SK-N-SH treated with all-trans-retinoic acid at 6 μM for 48 hours (cell line): ENCODE data around the gene ARRDC1.

ENCODE experiments used
- ATAC-seq: fragments of 200-7000 bp; cut with Tn5 transposase; 3 replicates; pipeline ENCODE4 v1.9.1; 2020; ENCODE audit warnings: mild to moderate bottlenecking, moderate library complexity
- BACH2 ChIP-seq: fragments of 250-450 bp; sonication (Bioruptor Pico); IDR thresholded peaks from 2 replicates; pipeline ENCODE4 v1.9.0; 2021; ENCODE audit warnings: mild to moderate bottlenecking, borderline replicate concordance
- CSDC2 ChIP-seq: fragments of 250-450 bp; sonication (Bioruptor Pico); IDR thresholded peaks from 2 replicates; pipeline ENCODE4 v1.5.0; 2020; ENCODE audit warnings: mild to moderate bottlenecking, moderate library complexity
- CSRNP3 ChIP-seq: fragments of 250-450 bp; sonication (Bioruptor Pico); IDR thresholded peaks from 2 replicates; pipeline ENCODE4 v1.5.1; 2021; ENCODE audit warnings: mild to moderate bottlenecking, moderate library complexity
- ESRRG ChIP-seq: fragments of 250-450 bp; sonication (Bioruptor Pico); IDR thresholded peaks from 2 replicates; pipeline ENCODE4 v1.6.1; 2021; ENCODE audit warnings: mild to moderate bottlenecking
- GLIS3 ChIP-seq: fragments of 250-450 bp; sonication (Bioruptor Pico); IDR thresholded peaks from 2 replicates; pipeline ENCODE4 v1.5.0; 2020; ENCODE audit warnings: mild to moderate bottlenecking, moderate library complexity
- ISL1 ChIP-seq: fragments of 250-450 bp; sonication (Bioruptor Pico); IDR thresholded peaks from 2 replicates; pipeline ENCODE4 v2.1.2; 2022; ENCODE audit warnings: mild to moderate bottlenecking, moderate library complexity
- OSR1 ChIP-seq: fragments of 250-450 bp; sonication (Bioruptor Pico); IDR thresholded peaks from 2 replicates; pipeline ENCODE4 v1.8.0; 2022; ENCODE audit warnings: moderate library complexity, mild to moderate bottlenecking, inconsistent platforms
- PATZ1 ChIP-seq: fragments of 250-450 bp; sonication (Bioruptor Pico); IDR thresholded peaks from 2 replicates; pipeline ENCODE4 v1.8.0; 2020; ENCODE audit warnings: mild to moderate bottlenecking, moderate library complexity, borderline replicate concordance
- POU6F1 ChIP-seq: fragments of 250-450 bp; sonication (Bioruptor Pico); IDR thresholded peaks from 2 replicates; pipeline ENCODE4 v1.8.0; 2021; ENCODE audit warnings: low read depth, mild to moderate bottlenecking, moderate library complexity, borderline replicate concordance
- PPARA ChIP-seq: fragments of 250-450 bp; sonication (Bioruptor Pico); IDR thresholded peaks from 2 replicates; pipeline ENCODE4 v1.5.0; 2020; ENCODE audit warnings: mild to moderate bottlenecking, borderline replicate concordance
- RARB ChIP-seq: fragments of 250-450 bp; sonication (Bioruptor Pico); IDR thresholded peaks from 2 replicates; pipeline ENCODE4 v1.8.0; 2021; ENCODE audit warnings: mild to moderate bottlenecking, moderate library complexity
- SNAI2 ChIP-seq: fragments of 250-450 bp; sonication (Bioruptor Pico); IDR thresholded peaks from 2 replicates; pipeline ENCODE4 v1.5.0; 2020; ENCODE audit warnings: mild to moderate bottlenecking, moderate library complexity
- TCF4 ChIP-seq: fragments of 250-450 bp; sonication (Bioruptor Pico); IDR thresholded peaks from 2 replicates; pipeline ENCODE4 v1.8.0; 2021; ENCODE audit warnings: mild to moderate bottlenecking, moderate library complexity, borderline replicate concordance
- TOX ChIP-seq: fragments of 250-450 bp; sonication (Bioruptor Pico); IDR thresholded peaks from 2 replicates; pipeline ENCODE4 v1.8.0; 2021; ENCODE audit warnings: mild to moderate bottlenecking, moderate library complexity, borderline replicate concordance
- TSHZ2 ChIP-seq: fragments of 250-450 bp; sonication (Bioruptor Pico); IDR thresholded peaks from 2 replicates; pipeline ENCODE4 v1.5.0; 2020; ENCODE audit warnings: mild to moderate bottlenecking, moderate library complexity
- ZC3H10 ChIP-seq: fragments of 250-450 bp; sonication (Bioruptor Pico); IDR thresholded peaks from 2 replicates; pipeline ENCODE4 v1.5.1; 2021; ENCODE audit warnings: mild to moderate bottlenecking, moderate library complexity
- ZFP3 ChIP-seq: fragments of 250-450 bp; sonication (Bioruptor Pico); IDR thresholded peaks from 2 replicates; pipeline ENCODE4 v1.5.0; 2020; ENCODE audit warnings: mild to moderate bottlenecking, moderate library complexity
- ZFP30 ChIP-seq: fragments of 450-650 bp; formaldehyde crosslinking; IDR thresholded peaks from 2 replicates; pipeline ENCODE4 v1.5.0; 2022; ENCODE audit warnings: mild to moderate bottlenecking, moderate library complexity
- ZNF565 ChIP-seq: fragments of 450-650 bp; formaldehyde crosslinking; conservative IDR thresholded peaks from 2 replicates; pipeline ENCODE4 v1.5.0; 2020; ENCODE audit warnings: low read depth, mild to moderate bottlenecking, moderate library complexity
- ZNF70 ChIP-seq: fragments of 450-650 bp; formaldehyde crosslinking; IDR thresholded peaks from 2 replicates; pipeline ENCODE4 v1.5.0; 2020; ENCODE audit warnings: mild to moderate bottlenecking, moderate library complexity

Gene ARRDC1

GRCh38 chr9:137632230-137633161, 27.0 kb downstream of the ARRDC1 start:
- no peak for ATAC-seq
- TF ChIP-seq ZNF565: no peak
- no peak for TF ChIP-seq ESRRG (CRISPR knock-in tag)
- no peak for TF ChIP-seq POU6F1
- TF ChIP-seq ISL1 (CRISPR knock-in tag): no peak
- no peak for TF ChIP-seq TCF4
- TF ChIP-seq BACH2 (CRISPR knock-in tag): no peak
- no peak for TF ChIP-seq SNAI2 (CRISPR knock-in tag)
- no peak for TF ChIP-seq GLIS3
- TF ChIP-seq ZNF70: no peak
- TF ChIP-seq TOX (CRISPR knock-in tag): no peak
- TF ChIP-seq ZFP30: no peak
- TF ChIP-seq OSR1: no peak
- no peak for TF ChIP-seq TSHZ2 (CRISPR knock-in tag)
- TF ChIP-seq PATZ1 (CRISPR knock-in tag): no peak
- no peak for TF ChIP-seq CSRNP3 (CRISPR knock-in tag)
- no peak for TF ChIP-seq ZFP3
- no peak for TF ChIP-seq RARB (CRISPR knock-in tag)
- no peak for TF ChIP-seq CSDC2 (CRISPR knock-in tag)
- TF ChIP-seq ZC3H10 (CRISPR knock-in tag): no peak
- TF ChIP-seq PPARA (CRISPR knock-in tag): no peak

- ATAC-seq: no peak
- TF ChIP-seq OSR1 (no peak), TSHZ2 (CRISPR knock-in tag) (no peak), ZFP3 (no peak), SNAI2 (CRISPR knock-in tag) (no peak)
- TF ChIP-seq, all 23 proteins: peak for 0
Observed at GRCh38 chr9:137634016-137634415, 28.5 kb downstream of the ARRDC1 start.

- ATAC-seq: no peak
- TF ChIP-seq OSR1 (no peak), BACH2 (CRISPR knock-in tag) (no peak)
- TF ChIP-seq, all 23 proteins: peak for 0
Observed at GRCh38 chr9:137638680-137639079, 33.2 kb downstream of the ARRDC1 start.
